HG03521 (cell line): ENCODE results near the gene LYST.

Experiments
- ATAC-seq: cut with Tn5 transposase; IDR thresholded peaks from one replicate; pipeline ENCODE4 v1.9.1; 2021; ENCODE audit warnings: mild to moderate bottlenecking, moderate library complexity; ENCODE audit not compliant: unreplicated experiment

Gene LYST

GRCh38 chr1:235726557-235726956 is 140.1 kb downstream of the LYST start:
- no peak for ATAC-seq

GRCh38 chr1:235725434-235725833 is 141.3 kb downstream of the LYST start:
- ATAC-seq: no peak

GRCh38 chr1:235724730-235725129 is 142.0 kb downstream of the LYST start:
- ATAC-seq: no peak

- no peak for ATAC-seq
These were observed 143.8 kb downstream of the LYST start for GRCh38 chr1:235722858-235723257.

- ATAC-seq: no peak
These were observed 144.7 kb downstream of the LYST start for GRCh38 chr1:235721982-235722381.

- ATAC-seq: no peak
These were observed 146.2 kb downstream of the LYST start for GRCh38 chr1:235720544-235720943.

GRCh38 chr1:235714205-235714897 is 152.4 kb downstream of the LYST start:
- no peak for ATAC-seq

- no peak for ATAC-seq
These were observed 153.9 kb downstream of the LYST start for GRCh38 chr1:235712812-235713211.

- no peak for ATAC-seq
These were observed 156.0 kb downstream of the LYST start for GRCh38 chr1:235710687-235711086.

- no peak for ATAC-seq
These were observed 157.7 kb downstream of the LYST start for GRCh38 chr1:235709018-235709417.

GRCh38 chr1:235708390-235708962 is 158.2 kb downstream of the LYST start:
- no peak for ATAC-seq

GRCh38 chr1:235703506-235703905 is 163.2 kb downstream of the LYST start:
- ATAC-seq: no peak

- no peak for ATAC-seq
These were observed 164.3 kb downstream of the LYST start for GRCh38 chr1:235702412-235702811.

GRCh38 chr1:235697508-235697907 is 169.2 kb downstream of the LYST start:
- no peak for ATAC-seq

- ATAC-seq: no peak
These were observed 177.3 kb downstream of the LYST start for GRCh38 chr1:235689356-235689755.

- no peak for ATAC-seq
These were observed 178.6 kb downstream of the LYST start for GRCh38 chr1:235688096-235688495.

- no peak for ATAC-seq
These were observed 183.1 kb downstream of the LYST start for GRCh38 chr1:235683653-235684052.

- ATAC-seq: no peak
These were observed 184.5 kb downstream of the LYST start for GRCh38 chr1:235682216-235682615.

GRCh38 chr1:235679644-235680043 is 187.1 kb downstream of the LYST start:
- no peak for ATAC-seq

- no peak for ATAC-seq
These were observed 187.7 kb downstream of the LYST start for GRCh38 chr1:235679005-235679404.

GRCh38 chr1:235675152-235675890 is 191.4 kb downstream of the LYST start:
- no peak for ATAC-seq

GRCh38 chr1:235673981-235674380 is 192.7 kb downstream of the LYST start:
- ATAC-seq: no peak
